BLaER1 (cell line): ENCODE results near the gene IL21R.

Source experiments
- H3K27ac ChIP-seq: shearing (Covaris generic); formaldehyde crosslinking; 2 replicates; pipeline ENCODE4 v1.8.1; 2022
- H3K27me3 ChIP-seq: shearing (Covaris generic); formaldehyde crosslinking; 2 replicates; pipeline ENCODE4 v1.8.1; 2022
- H3K36me3 ChIP-seq: shearing (Covaris generic); formaldehyde crosslinking; 2 replicates; pipeline ENCODE4 v1.8.1; 2022
- H3K4me1 ChIP-seq: shearing (Covaris generic); formaldehyde crosslinking; 2 replicates; pipeline ENCODE4 v1.8.1; 2022
- H3K4me2 ChIP-seq: shearing (Covaris generic); formaldehyde crosslinking; 2 replicates; pipeline ENCODE4 v1.8.1; 2022
- H3K4me3 ChIP-seq: shearing (Covaris generic); formaldehyde crosslinking; 2 replicates; pipeline ENCODE4 v1.8.1; 2022
- H3K9ac ChIP-seq: shearing (Covaris generic); formaldehyde crosslinking; 2 replicates; pipeline ENCODE4 v1.8.1; 2022
- H3K9me3 ChIP-seq: shearing (Covaris generic); formaldehyde crosslinking; 2 replicates; pipeline ENCODE4 v1.8.1; 2022
- H4K20me1 ChIP-seq: shearing (Covaris generic); formaldehyde crosslinking; 2 replicates; pipeline ENCODE4 v1.8.1; 2022
- Cebpa-rat ChIP-seq: shearing (Covaris generic); IDR thresholded peaks from 2 replicates; pipeline ENCODE4 v1.8.1; 2022

IL21R gene

DNA sequence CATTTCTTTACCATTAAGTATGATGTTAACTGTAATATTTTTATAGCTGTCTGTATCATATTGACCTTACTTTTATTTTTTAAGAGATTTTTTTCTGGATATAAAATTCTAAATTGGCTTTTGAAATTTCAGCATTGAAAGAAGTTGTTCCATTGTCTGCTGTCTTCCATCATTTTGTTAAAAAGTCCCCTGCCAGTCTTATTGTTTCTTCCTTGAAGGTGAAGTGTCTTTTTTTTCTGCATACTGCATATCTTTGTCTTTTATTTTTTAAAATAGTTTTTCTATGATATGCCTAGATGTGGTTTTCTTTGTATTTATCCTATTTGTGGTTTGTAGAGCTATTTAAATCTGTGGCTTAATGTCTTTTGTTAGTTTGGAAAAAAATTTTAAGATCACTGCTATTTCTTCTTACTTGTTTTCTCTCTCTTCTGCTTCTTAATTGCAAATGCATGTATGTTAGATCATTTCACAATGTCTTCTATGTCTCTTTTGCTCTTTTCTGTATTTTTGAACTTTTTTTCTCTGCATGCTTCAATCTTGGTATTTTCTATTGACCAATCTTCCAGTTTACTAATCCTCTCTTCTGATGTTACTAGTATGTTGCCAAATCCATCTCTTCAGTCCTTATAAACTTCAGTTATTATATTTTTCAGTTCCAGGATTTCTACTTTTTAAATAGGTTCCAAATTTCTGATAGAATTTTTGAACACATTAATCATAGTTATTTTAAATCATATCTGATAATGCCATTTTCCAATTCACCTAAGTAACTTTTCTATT is 20.2 kb downstream of the IL21R start:
- peaks cover 29% of the 10 kb centered on the region for H3K4me1 ChIP-seq
- no peaks in the 10 kb centered on the region for H4K20me1 ChIP-seq
- H3K4me2 ChIP-seq: no peak overlapping the region
- H3K4me3 ChIP-seq: no peak overlapping the region
- H3K27ac ChIP-seq: no peak overlapping the region
- no peaks in the 10 kb centered on the region for H3K36me3 ChIP-seq
- H3K27me3 ChIP-seq: no peaks in the 10 kb centered on the region
- peaks cover 24% of the 10 kb centered on the region for H3K9me3 ChIP-seq
- no peak overlapping the region for H3K9ac ChIP-seq
- no peak for TF ChIP-seq Cebpa-rat

DNA sequence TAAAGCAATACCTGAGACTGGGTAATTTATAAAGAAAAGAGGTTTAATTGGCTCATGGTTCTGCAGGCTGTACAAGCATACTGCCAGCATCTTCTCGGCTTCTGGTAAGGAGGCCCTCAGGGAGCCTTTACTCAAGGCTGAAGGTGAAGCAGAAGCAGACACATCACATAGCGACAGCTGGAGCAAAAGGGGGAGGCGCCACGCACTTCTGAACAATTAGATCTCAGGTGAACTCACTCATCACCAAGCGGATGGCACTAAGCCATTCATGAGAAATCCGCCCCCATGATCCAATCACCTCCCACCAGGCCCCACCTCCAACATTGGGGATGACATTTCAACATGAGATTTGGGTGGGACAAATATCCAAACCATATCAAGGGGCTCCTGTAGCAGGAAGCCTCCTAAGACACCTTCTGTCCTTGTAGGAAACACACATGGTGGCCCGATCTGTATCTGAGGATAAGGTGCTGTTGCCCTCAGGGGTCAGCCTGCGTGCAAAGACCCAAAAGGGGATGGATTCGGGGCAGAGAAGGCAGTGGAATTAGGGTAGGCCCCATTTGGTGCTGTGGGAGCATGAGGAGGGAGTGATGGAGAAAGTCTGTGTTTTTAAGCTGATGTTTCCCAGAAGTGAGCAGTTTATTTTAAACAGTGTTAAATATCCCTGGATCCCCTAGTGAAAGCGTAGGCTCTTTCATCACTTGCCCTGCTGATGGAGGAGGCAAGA is 23.0 kb downstream of the IL21R start:
- TF ChIP-seq Cebpa-rat: no peak
- H3K36me3 ChIP-seq: no peaks in the 10 kb centered on the region
- peak overlapping the region; percentile 84; the same call in 1 of the 2 replicates for H3K27ac ChIP-seq
- H3K4me2 ChIP-seq: peak overlapping the region; percentile 89; the same call in 1 of the 2 replicates
- H3K4me3 ChIP-seq: no peak overlapping the region
- peaks cover 57% of the 10 kb centered on the region for H3K4me1 ChIP-seq
- no peaks in the 10 kb centered on the region for H3K27me3 ChIP-seq
- peaks cover 24% of the 10 kb centered on the region for H3K9me3 ChIP-seq
- no peak overlapping the region for H3K9ac ChIP-seq
- H4K20me1 ChIP-seq: no peaks in the 10 kb centered on the region

DNA sequence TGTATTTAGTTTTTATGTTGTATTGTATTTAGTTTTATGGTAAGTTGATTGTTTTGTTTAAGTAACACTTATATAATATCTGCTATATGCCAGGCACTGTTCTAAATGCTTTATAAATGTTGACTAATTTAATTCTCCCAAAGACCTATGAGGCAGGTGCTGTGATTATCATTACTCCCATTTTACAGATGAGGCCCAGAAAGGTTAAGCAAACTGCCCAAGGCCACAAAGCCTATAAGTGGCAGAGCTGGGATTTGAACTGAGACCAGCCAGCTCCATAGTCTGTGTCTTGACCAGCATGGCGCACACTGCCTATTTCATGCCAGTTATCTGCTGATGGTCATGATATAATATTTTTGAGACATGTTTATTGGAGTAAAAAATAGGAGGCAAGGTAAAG is 24.0 kb downstream of the IL21R start:
- no peaks in the 10 kb centered on the region for H3K27me3 ChIP-seq
- H3K4me1 ChIP-seq: peaks cover 67% of the 10 kb centered on the region
- no peaks in the 10 kb centered on the region for H3K36me3 ChIP-seq
- peak overlapping the region; percentile 84; the same call in 1 of the 2 replicates for H3K27ac ChIP-seq
- peaks cover 21% of the 10 kb centered on the region for H3K9me3 ChIP-seq
- TF ChIP-seq Cebpa-rat: no peak
- no peaks in the 10 kb centered on the region for H4K20me1 ChIP-seq
- peak overlapping the region; percentile 89 for H3K4me2 ChIP-seq
- H3K4me3 ChIP-seq: no peak overlapping the region
- no peak overlapping the region for H3K9ac ChIP-seq

DNA sequence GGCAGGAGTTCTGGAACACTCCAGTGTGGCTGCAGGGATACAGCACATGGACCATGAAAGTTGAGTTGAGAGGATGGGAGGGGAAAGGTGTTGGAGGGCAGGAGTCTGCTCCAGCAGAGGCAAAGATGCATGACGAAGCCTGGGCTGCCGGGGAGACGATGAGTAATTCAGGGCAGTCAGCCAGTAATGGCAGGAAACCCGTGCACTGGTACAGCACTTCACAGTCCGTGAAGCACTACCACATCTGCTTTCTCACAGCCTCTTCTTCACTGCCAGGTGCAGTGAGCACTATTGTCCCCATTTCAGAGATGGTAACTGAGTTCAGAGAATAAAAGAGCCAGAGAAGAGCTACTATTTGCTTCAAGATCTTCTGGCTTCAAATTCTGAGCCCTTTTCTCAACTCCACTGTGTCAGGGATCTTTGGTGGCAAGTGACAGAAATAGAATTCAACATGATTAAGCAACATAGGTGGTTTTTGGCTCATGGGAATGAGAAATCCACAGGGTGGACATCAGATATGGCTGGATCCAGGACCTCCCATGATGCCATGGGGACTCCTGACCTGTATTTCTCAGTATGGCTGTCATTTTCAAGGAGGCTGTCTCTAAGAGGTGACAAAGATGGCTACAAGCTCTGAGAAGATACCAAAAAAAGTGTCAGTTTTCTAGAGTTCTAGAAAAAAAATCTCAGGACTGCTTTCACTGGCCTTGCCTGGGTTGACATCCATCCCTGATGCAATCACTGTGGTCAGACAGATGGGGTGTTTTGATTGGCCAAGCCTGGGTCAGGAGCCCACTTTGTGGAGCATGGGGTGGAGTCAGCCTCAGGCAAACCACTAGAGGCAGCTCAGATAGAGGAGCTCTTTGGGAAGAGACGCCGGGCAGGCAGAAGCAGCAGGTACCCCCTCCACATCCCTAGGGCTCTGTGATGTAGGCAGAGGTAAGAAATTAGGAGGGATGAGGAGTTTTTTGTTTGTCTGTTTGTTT is 24.7 kb downstream of the IL21R start:
- Histone ChIP-seq H3K4me2 (peak overlapping the region; percentile 89), H3K4me3 (peak overlapping the region; percentile 58), H3K27ac (peak overlapping the region; percentile 84), H3K4me1 (peaks cover 75% of the 10 kb centered on the region), H4K20me1 (no peaks in the 10 kb centered on the region), H3K36me3 (no peaks in the 10 kb centered on the region), H3K27me3 (no peaks in the 10 kb centered on the region), H3K9me3 (peaks cover 16% of the 10 kb centered on the region), H3K9ac (peak overlapping the region; percentile 69; the same call in 1 of the 2 replicates)
- TF ChIP-seq Cebpa-rat: peak; percentile 92

DNA sequence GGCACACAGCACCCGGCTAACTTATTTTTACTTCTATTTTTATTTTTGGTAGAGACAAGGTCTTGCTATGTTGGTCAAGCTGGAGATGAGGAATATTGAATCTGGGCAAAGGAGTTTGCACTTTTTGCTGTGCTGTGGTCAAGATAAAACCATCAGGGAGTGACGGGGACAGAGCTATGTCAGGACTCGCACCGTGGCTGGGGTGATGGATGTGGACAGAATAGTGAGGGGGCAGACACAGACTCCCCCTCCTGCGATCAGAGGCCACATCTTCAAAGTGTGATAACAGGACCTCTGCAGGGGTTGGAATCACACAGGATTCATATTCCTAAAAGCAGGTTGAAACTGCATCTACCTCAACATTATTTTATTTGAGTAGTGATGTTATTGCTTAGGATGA is 25.6 kb downstream of the IL21R start:
- no peaks in the 10 kb centered on the region for H4K20me1 ChIP-seq
- no peaks in the 10 kb centered on the region for H3K36me3 ChIP-seq
- H3K9me3 ChIP-seq: peaks cover 9% of the 10 kb centered on the region
- no peaks in the 10 kb centered on the region for H3K27me3 ChIP-seq
- peak overlapping the region; percentile 89 for H3K4me2 ChIP-seq
- peak overlapping the region; percentile 58 for H3K4me3 ChIP-seq
- TF ChIP-seq Cebpa-rat: no peak
- peaks cover 83% of the 10 kb centered on the region for H3K4me1 ChIP-seq
- peak overlapping the region; percentile 84 for H3K27ac ChIP-seq
- peak overlapping the region; percentile 69; the same call in 1 of the 2 replicates for H3K9ac ChIP-seq

DNA sequence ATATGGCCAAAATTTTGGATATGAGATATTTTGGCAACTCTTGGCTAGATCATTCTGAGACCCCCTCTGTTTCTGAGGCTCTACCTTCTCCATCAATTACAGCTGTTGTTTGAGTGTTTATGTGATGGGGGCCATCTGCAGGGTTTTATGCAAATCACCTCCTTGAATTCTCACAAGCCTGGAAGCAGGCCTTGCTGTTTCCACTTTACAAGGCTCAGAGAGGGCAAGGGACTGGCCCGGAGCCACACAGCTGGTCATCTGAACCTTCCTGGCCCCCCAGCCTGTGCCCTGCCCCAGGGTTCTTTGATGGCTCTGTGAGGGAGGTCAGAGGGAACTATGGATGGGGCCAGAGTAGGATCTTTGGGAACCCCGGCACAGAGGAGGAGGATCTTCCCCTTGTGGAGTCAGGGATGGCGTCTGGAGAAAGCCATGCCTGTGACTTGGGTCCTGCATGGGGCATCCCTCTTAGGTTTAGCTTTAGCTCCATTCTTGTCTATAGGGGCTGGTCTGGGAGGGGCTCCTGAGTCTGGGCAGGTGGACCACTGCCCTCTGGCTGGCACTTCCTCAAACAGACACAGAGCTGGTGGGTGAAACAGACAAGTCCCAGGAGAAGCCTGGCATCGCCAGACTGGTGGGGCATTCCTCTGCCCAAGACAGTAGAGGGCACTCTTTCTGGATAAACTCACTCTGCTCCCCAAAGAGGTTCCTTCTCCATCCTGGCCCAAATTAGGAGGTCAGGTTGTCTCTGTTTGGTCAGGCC is 26.2 kb downstream of the IL21R start:
- Histone ChIP-seq H3K9ac (peak overlapping the region; percentile 39; the same call in 1 of the 2 replicates), H3K27me3 (no peaks in the 10 kb centered on the region), H3K36me3 (no peaks in the 10 kb centered on the region), H3K4me2 (peak overlapping the region; percentile 89), H3K27ac (peak overlapping the region; percentile 66), H3K4me1 (peaks cover 90% of the 10 kb centered on the region), H3K9me3 (peaks cover 2% of the 10 kb centered on the region), H4K20me1 (no peaks in the 10 kb centered on the region), H3K4me3 (peak overlapping the region; percentile 58)
- no peak for TF ChIP-seq Cebpa-rat

DNA sequence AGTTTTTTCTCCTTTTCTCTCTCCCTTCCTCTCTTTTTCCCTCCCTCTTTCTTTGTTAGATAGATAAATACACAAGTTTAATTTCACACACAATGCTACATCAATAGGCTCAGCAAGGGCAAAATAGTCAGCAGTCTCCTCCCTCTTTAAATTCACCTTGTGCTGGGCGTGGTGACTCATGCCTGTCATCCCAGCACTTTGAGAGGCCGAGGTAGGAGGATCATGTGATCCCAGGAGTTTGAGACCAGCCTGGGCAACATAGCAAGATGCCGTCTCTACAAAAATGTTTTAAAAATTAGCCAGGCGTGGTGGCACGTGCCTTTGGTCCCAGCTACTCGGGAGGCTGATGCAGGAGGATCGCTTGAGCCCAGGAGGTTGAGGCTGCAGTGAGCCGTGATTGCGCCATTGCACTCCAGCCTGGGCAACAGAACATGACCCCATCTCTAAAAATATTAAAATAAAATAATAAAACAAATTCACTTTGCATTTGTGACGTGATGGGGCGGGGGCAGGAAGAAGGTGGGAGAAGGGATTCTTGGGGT is 27.4 kb downstream of the IL21R start:
- H3K36me3 ChIP-seq: peaks cover 6% of the 10 kb centered on the region; the same call in 1 of the 2 replicates
- H3K4me1 ChIP-seq: peaks cover 100% of the 10 kb centered on the region
- peak overlapping the region; percentile 89 for H3K4me2 ChIP-seq
- TF ChIP-seq Cebpa-rat: no peak
- H3K9me3 ChIP-seq: no peaks in the 10 kb centered on the region
- peak overlapping the region; percentile 44; the same call in 1 of the 2 replicates for H3K4me3 ChIP-seq
- peak overlapping the region; percentile 90 for H3K27ac ChIP-seq
- H4K20me1 ChIP-seq: no peaks in the 10 kb centered on the region
- H3K27me3 ChIP-seq: no peaks in the 10 kb centered on the region
- peak overlapping the region; percentile 66 for H3K9ac ChIP-seq

DNA sequence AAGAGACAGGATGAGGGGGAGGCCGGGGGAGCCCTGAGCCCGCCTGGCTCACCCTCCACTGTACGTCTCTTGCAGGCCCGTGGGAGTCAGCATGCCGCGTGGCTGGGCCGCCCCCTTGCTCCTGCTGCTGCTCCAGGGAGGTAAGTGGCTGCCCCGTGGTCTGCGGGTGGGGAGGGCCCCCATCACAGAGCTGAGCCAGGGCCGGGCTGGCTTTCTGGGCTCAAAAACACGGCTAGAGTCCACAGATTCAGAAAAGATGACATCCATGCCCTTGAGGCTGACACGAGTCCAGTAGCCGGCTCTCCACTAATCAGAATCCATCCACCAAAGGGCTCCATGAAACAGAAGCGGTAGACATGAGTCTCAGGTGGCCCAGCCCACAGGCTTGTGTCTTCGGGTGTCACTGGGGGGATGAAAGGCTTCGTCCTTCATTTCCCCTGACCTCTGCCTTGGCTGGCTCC is 28.0 kb downstream of the IL21R start:
- Histone ChIP-seq H3K4me3 (peak overlapping the region; percentile 44), H3K9ac (peak overlapping the region; percentile 66), H3K9me3 (no peaks in the 10 kb centered on the region), H3K4me2 (peak overlapping the region; percentile 89), H3K27ac (peak overlapping the region; percentile 90), H4K20me1 (no peaks in the 10 kb centered on the region), H3K36me3 (peaks cover 12% of the 10 kb centered on the region; the same call in 1 of the 2 replicates), H3K27me3 (no peaks in the 10 kb centered on the region), H3K4me1 (peaks cover 100% of the 10 kb centered on the region)
- TF ChIP-seq Cebpa-rat: no peak
